HepG2 (cell line): ENCODE measurements around the gene CPXM2.

Source experiments
- CTCF ChIP-seq: sonication (generic); formaldehyde crosslinking; IDR thresholded peaks from 2 replicates; pipeline ENCODE4 v1.5.0; 2020; ENCODE audit warnings: mild to moderate bottlenecking, missing genetic modification reagents, moderate library complexity
- DR1 ChIP-seq: sonication (generic); formaldehyde crosslinking; IDR thresholded peaks from 2 replicates; pipeline ENCODE4 v1.8.0; 2021; ENCODE audit warnings: mild to moderate bottlenecking, missing genetic modification reagents, inconsistent platforms
- EP300 ChIP-seq, 3 experiments: sonication (generic) in 1 of 3; formaldehyde crosslinking in 1 of 3; IDR thresholded peaks; 2 replicates each; pipeline versions ENCODE4 v1.5.1 to v1.6.1; 2011 to 2020; ENCODE audit warnings: low read depth in 2 of 3, low read length in 2 of 3, borderline replicate concordance in 1 of 3, improper control_type of control experiment in 1 of 3, mild to moderate bottlenecking in 1 of 3, missing genetic modification reagents in 1 of 3, moderate library complexity in 1 of 3
- FOSL1 ChIP-seq: sonication (generic); formaldehyde crosslinking; IDR thresholded peaks from 2 replicates; pipeline ENCODE4 v1.9.0; 2021; ENCODE audit warnings: missing genetic modification reagents, borderline replicate concordance
- HNRNPUL1 ChIP-seq: fragments of 200-400 bp; formaldehyde crosslinking; IDR thresholded peaks from 2 replicates; pipeline ENCODE4 v1.6.1; 2017; ENCODE audit warnings: low read depth, mild to moderate bottlenecking, low read length, moderate library complexity
- POGK ChIP-seq: sonication (generic); formaldehyde crosslinking; conservative IDR thresholded peaks from 2 replicates; pipeline ENCODE4 v1.8.0; 2022; ENCODE audit warnings: mild to moderate bottlenecking, moderate library complexity, missing genetic modification reagents
- PREB ChIP-seq: sonication (generic); formaldehyde crosslinking; IDR thresholded peaks from 2 replicates; pipeline ENCODE4 v1.4.0; 2020; ENCODE audit warnings: missing genetic modification reagents
- SP1 ChIP-seq, 2 experiments: fragments of 450-650 bp in 1 of 2; sonication (generic) in 1 of 2; formaldehyde crosslinking in 1 of 2; IDR thresholded peaks; 2 replicates each; pipeline versions ENCODE4 v1.4.0 to v1.6.1; 2016 to 2020; ENCODE audit warnings: missing genetic modification reagents in 1 of 2
- WIZ ChIP-seq: sonication (generic); formaldehyde crosslinking; IDR thresholded peaks from 2 replicates; pipeline ENCODE4 v1.5.1; 2020; ENCODE audit warnings: mild to moderate bottlenecking, missing genetic modification reagents
- ZBTB4 ChIP-seq: sonication (generic); formaldehyde crosslinking; IDR thresholded peaks from 2 replicates; pipeline ENCODE4 v1.4.0; 2020; ENCODE audit warnings: missing genetic modification reagents, mild to moderate bottlenecking, borderline replicate concordance
- ZBTB49 ChIP-seq: sonication (generic); formaldehyde crosslinking; IDR thresholded peaks from 2 replicates; pipeline ENCODE4 v1.4.0; 2020; ENCODE audit warnings: missing genetic modification reagents, borderline replicate concordance
- ZNF333 ChIP-seq: sonication (generic); formaldehyde crosslinking; IDR thresholded peaks from 2 replicates; pipeline ENCODE4 v1.4.0; 2020; ENCODE audit warnings: mild to moderate bottlenecking, missing genetic modification reagents, borderline replicate concordance
- ZNF496 ChIP-seq: sonication (generic); formaldehyde crosslinking; IDR thresholded peaks from 2 replicates; pipeline ENCODE4 v1.8.1; 2023; ENCODE audit warnings: mild to moderate bottlenecking, moderate library complexity, missing genetic modification reagents; ENCODE audit not compliant: insufficient replicate concordance

- TF ChIP-seq FOSL1 (CRISPR knock-in tag): no peak
- no peak for TF ChIP-seq WIZ (CRISPR knock-in tag)
- no peak for TF ChIP-seq SP1 (IDR thresholded peaks at IDR 0.05)
- TF ChIP-seq SP1 (CRISPR knock-in tag; IDR thresholded peaks at IDR 0.05): no peak
- TF ChIP-seq ZBTB49 (CRISPR knock-in tag): no peak
- TF ChIP-seq DR1 (CRISPR knock-in tag): no peak
- no peak for TF ChIP-seq PREB (CRISPR knock-in tag)
- no peak for TF ChIP-seq ZNF496
- TF ChIP-seq POGK (CRISPR knock-in tag): no peak
- no peak for TF ChIP-seq HNRNPUL1
- no peak for TF ChIP-seq EP300 (IDR thresholded peaks at IDR 0.05; ENCODE audit: low read depth in 2 of 2, low read length in 2 of 2)
- TF ChIP-seq EP300 (CRISPR knock-in tag; IDR thresholded peaks at IDR 0.05; ENCODE audit: borderline replicate concordance): no peak
- TF ChIP-seq ZNF333 (CRISPR knock-in tag): no peak
- no peak for TF ChIP-seq ZBTB4 (CRISPR knock-in tag)
- no peak for TF ChIP-seq CTCF (CRISPR knock-in tag)
These were observed 6.0 kb downstream of the CPXM2 start for GRCh38 chr10:123885406-123886170.
